ENCODE data around the gene CDCA7L.

DNA sequence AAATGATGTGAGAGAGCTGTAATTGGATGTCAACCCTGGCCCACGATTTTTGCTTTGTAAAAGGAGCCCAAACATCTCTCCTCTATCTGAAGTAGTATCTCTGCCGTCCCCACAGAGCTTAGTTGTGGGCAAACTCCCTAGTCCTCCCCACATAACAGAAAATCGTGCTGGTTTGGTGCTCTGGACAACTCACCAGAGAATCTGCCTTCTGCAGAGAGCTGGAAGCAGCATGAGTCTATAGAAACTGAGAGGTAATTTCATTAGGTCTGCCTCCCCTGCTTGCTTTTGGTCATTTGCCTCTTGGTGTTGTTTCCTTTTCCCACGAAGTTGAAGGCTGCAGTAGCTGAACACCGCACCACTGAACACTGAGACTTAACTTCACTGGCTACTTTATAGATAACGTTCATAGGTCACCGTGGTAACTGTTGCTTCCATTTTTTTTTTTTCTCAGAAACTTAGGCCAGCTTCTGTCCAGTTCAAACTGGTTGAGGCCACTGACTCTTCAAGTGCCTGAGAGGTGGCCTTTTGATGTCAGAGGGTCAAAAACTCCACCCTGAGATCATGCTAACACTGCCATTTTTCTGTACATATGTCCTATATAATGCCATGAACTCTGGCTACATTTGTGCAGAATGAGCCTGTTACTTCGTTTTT lies 3.3 kb upstream of the CDCA7L start:
- no peak for TF ChIP-seq SP2 (tag by site-specific recombination; IDR thresholded peaks at IDR 0.05)
- TF ChIP-seq, protein P1, sequence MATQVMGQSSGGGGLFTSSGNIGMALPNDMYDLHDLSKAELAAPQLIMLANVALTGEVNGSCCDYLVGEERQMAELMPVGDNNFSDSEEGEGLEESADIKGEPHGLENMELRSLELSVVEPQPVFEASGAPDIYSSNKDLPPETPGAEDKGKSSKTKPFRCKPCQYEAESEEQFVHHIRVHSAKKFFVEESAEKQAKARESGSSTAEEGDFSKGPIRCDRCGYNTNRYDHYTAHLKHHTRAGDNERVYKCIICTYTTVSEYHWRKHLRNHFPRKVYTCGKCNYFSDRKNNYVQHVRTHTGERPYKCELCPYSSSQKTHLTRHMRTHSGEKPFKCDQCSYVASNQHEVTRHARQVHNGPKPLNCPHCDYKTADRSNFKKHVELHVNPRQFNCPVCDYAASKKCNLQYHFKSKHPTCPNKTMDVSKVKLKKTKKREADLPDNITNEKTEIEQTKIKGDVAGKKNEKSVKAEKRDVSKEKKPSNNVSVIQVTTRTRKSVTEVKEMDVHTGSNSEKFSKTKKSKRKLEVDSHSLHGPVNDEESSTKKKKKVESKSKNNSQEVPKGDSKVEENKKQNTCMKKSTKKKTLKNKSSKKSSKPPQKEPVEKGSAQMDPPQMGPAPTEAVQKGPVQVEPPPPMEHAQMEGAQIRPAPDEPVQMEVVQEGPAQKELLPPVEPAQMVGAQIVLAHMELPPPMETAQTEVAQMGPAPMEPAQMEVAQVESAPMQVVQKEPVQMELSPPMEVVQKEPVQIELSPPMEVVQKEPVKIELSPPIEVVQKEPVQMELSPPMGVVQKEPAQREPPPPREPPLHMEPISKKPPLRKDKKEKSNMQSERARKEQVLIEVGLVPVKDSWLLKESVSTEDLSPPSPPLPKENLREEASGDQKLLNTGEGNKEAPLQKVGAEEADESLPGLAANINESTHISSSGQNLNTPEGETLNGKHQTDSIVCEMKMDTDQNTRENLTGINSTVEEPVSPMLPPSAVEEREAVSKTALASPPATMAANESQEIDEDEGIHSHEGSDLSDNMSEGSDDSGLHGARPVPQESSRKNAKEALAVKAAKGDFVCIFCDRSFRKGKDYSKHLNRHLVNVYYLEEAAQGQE (tag by site-specific recombination; IDR thresholded peaks at IDR 0.05), result no peak
- TF ChIP-seq ZNF776 (tag by site-specific recombination; IDR thresholded peaks at IDR 0.05; ENCODE audit: borderline replicate concordance), result no peak
- TF ChIP-seq, protein P2, sequence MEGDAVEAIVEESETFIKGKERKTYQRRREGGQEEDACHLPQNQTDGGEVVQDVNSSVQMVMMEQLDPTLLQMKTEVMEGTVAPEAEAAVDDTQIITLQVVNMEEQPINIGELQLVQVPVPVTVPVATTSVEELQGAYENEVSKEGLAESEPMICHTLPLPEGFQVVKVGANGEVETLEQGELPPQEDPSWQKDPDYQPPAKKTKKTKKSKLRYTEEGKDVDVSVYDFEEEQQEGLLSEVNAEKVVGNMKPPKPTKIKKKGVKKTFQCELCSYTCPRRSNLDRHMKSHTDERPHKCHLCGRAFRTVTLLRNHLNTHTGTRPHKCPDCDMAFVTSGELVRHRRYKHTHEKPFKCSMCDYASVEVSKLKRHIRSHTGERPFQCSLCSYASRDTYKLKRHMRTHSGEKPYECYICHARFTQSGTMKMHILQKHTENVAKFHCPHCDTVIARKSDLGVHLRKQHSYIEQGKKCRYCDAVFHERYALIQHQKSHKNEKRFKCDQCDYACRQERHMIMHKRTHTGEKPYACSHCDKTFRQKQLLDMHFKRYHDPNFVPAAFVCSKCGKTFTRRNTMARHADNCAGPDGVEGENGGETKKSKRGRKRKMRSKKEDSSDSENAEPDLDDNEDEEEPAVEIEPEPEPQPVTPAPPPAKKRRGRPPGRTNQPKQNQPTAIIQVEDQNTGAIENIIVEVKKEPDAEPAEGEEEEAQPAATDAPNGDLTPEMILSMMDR (tag by site-specific recombination; IDR thresholded peaks at IDR 0.05), result no peak
- TF ChIP-seq, protein P3, sequence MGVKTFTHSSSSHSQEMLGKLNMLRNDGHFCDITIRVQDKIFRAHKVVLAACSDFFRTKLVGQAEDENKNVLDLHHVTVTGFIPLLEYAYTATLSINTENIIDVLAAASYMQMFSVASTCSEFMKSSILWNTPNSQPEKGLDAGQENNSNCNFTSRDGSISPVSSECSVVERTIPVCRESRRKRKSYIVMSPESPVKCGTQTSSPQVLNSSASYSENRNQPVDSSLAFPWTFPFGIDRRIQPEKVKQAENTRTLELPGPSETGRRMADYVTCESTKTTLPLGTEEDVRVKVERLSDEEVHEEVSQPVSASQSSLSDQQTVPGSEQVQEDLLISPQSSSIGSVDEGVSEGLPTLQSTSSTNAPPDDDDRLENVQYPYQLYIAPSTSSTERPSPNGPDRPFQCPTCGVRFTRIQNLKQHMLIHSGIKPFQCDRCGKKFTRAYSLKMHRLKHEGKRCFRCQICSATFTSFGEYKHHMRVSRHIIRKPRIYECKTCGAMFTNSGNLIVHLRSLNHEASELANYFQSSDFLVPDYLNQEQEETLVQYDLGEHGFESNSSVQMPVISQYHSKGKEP (tag by site-specific recombination; IDR thresholded peaks at IDR 0.05), result no peak
- TF ChIP-seq ZNF24 (tag by site-specific recombination; IDR thresholded peaks at IDR 0.05), result no peak
- TF ChIP-seq ZNF561 (tag by site-specific recombination; IDR thresholded peaks at IDR 0.05; ENCODE audit: borderline replicate concordance), result no peak
